ENCODE measurements around the gene CLEC16A. TPM values are rescaled to one million over a fixed set of nuclear protein-coding genes. Genes with fewer than 3 reads are reported as not detected.

CLEC16A gene
- total and polyA plus RNA-seq, 9 of the 15 experiments (the other 6 are each of a cell fraction or from before 2014, with no cell fraction given): 1.00 to 22.3 (median 10.0) TPM

DNA sequence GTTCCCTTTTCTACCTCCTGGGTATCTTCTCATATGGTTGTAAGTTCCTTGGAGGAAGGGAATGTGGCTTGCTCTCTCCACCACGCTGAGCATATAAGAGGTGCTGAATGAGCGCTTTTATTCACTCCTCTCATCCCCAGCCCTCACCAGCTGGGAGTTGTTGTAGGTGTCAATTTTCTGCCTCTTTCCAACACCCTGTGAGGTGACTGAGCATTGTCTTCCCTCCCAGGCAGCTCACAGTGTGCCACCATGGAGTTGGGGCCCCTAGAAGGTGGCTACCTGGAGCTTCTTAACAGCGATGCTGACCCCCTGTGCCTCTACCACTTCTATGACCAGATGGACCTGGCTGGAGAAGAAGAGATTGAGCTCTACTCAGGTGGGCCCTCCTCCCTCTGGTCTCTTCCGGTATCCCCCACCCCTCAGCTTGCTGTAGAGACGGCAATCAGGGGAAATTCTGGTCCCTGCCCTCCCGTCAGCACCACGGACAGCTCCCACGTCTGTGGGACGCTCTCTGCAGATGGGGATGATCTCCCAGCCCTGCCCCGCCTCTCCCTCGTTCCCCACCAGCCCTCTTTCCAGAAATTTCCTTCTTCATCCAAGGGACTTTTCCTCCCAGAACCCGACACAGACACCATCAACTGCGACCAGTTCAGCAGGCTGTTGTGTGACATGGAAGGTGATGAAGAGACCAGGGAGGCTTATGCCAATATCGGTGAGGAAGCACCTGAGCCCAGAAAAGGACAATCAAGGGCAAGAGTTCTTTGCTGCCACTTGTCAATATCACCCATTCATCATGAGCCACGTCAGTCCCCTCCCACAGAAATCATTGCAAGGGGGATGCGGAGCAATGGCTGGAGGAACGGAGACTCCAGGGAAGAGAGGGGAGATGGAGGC is 49.1 kb upstream of the CLEC16A start (continued):
- TF ChIP-seq REST (IDR thresholded peaks at IDR 0.05; ENCODE audit: borderline replicate concordance) (peak; percentile 99), REST (CRISPR knock-in tag; IDR thresholded peaks at IDR 0.05; ENCODE audit: low read depth) (peak; percentile 97), MIER1 (IDR thresholded peaks at IDR 0.05; ENCODE audit: low read depth) (peak; percentile 96), ATF1 (CRISPR knock-in tag; IDR thresholded peaks at IDR 0.05) (no peak), ATF1 (tag; IDR thresholded peaks at IDR 0.05) (no peak), E2F4 (CRISPR knock-in tag; IDR thresholded peaks at IDR 0.05; ENCODE audit: low read depth) (0 out of 2 replicates have a peak, but pooled peaks have one; percentile 34), SIN3A (IDR thresholded peaks at IDR 0.05; ENCODE audit: borderline replicate concordance in 2 of 2, control insufficient read depth in 1 of 2, low read depth in 2 of 2, low read length in 2 of 2) (peak in 1 of 2 experiments; percentile 19; a peak in 1 of 4 replicates), NCOA1 (IDR thresholded peaks at IDR 0.05; ENCODE audit: low read depth) (0 out of 2 replicates have a peak, but pooled peaks have one; percentile 30), FOXP1 (CRISPR knock-in tag; IDR thresholded peaks at IDR 0.05) (peak; percentile 66; the same call in 1 of the 2 replicates), TAF15 (IDR thresholded peaks at IDR 0.05; ENCODE audit: low read depth, low read length) (no peak), EHMT2 (IDR thresholded peaks at IDR 0.05) (peak; percentile 97)

Measured in K562 (cell line).